ENCODE data around the gene TENM3.

Gene TENM3

GRCh38 chr4:182643801-182644682, 400.8 kb downstream of the TENM3 start:
- DNase-seq, result no peak

- DNase-seq, result no peak
These were observed 401.5 kb downstream of the TENM3 start for GRCh38 chr4:182644683-182645050.

GRCh38 chr4:182645511-182645910, 402.3 kb downstream of the TENM3 start:
- no peak for DNase-seq

- no peak for DNase-seq
These were observed 404.6 kb downstream of the TENM3 start for GRCh38 chr4:182647646-182648300.

- DNase-seq, result no peak
These were observed 405.6 kb downstream of the TENM3 start for GRCh38 chr4:182648766-182649165.

DNA sequence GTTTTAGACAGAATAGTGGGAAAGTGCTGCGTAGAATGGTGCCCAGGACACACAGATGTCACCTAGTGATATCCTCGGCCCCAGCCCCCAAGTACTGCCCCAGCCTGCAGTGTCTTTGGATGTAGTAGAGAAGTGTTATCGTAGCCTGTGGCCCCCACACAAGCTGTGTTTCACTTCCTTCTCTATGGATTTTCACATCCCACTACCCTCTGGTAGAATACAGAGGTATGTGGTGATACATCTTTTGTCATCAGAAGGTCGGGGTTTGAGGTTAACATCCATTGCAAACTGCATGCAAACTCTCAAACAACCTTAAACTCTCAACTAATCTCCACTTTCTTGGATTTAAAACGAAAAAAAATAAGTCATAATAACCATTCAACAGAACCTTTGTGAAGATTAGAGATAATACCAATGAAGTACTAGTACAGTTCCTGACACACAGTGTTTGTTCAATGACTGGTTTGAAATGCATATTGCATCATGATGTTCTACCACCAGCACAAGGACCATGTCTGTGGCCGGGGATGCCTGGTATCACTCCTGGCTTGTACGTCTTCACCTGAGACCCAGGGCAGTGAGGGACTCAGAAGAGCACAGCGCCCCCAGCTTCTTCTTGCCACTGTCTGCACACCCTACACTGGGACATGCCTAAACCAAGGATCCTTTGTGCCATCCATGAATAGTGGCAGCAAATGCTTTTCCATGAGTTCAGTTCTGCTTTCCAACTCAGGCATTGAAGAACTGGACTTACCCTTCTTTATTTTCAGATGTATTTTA, 406.7 kb downstream of the TENM3 start:
- no peak for DNase-seq

GRCh38 chr4:182653596-182653995, 410.4 kb downstream of the TENM3 start:
- DNase-seq, result no peak

- DNase-seq, result no peak
These were observed 412.1 kb downstream of the TENM3 start for GRCh38 chr4:182655340-182655739.

GRCh38 chr4:182662551-182662950, 419.3 kb downstream of the TENM3 start:
- no peak for DNase-seq

DNA sequence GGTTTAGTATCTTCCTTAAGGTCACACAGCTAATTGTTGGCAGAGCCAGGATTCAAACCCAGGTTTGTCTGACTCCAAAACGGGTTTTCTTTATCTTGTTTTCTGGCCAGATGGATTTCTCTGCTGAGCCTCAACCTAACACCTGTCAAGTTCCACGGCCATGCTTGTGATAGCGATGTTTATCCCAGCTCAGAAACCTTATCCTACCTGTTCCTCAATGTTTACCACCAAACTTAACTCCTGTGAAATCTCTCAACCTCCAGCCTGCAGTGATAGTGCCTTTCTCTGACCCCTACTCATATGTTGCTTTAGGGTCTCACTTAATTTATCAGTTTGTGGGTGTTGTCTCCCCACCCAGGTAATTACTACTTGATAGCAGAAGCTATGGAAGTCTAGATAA, 428.0 kb downstream of the TENM3 start:
- no peak for DNase-seq

- no peak for DNase-seq
These were observed 428.5 kb downstream of the TENM3 start for GRCh38 chr4:182671749-182672148.

- no peak for DNase-seq
These were observed 435.4 kb downstream of the TENM3 start for GRCh38 chr4:182678590-182678989.

- no peak for DNase-seq
These were observed 436.3 kb downstream of the TENM3 start for GRCh38 chr4:182679533-182679932.

- DNase-seq, result no peak
These were observed 437.0 kb downstream of the TENM3 start for GRCh38 chr4:182680234-182680653.

DNA sequence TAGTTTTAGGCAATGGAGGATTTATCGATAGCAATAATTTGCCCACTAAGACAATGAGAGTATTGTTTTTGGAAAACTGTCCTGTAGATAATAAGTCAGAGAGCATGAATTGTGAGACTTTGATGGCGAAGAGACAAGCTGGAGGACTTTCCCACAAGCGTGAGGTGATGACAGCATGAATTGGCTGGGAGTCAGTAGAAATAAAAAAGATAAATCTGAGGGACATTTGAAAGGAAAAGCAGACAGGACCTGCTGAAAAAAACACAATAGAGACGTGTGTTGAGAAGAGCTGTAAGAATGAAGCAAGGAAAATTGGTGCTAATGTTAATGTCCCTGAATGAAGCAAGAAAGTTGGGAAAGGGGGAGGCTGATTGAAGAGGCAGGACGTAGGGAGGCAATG, 440.5 kb downstream of the TENM3 start:
- DNase-seq, result no peak

DNA sequence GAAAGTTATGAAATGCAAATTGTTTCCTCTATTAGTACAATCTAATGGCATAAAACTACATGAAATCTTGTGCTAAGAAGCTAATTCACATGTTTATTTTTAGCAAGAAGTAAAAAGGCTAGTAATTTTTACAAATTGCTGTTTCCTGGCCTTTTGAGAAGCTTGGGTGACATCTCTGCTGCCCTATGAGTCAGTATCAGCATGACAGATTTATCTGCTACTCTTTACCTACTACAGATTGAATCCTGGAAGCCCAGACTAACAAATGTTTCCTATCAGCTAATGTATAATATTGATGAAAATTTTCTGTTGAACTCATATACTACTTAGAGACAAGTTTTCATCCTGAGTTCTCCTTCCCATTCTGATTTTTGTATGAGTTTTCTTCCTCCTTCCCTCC, 441.6 kb downstream of the TENM3 start:
- DNase-seq, result no peak

DNA sequence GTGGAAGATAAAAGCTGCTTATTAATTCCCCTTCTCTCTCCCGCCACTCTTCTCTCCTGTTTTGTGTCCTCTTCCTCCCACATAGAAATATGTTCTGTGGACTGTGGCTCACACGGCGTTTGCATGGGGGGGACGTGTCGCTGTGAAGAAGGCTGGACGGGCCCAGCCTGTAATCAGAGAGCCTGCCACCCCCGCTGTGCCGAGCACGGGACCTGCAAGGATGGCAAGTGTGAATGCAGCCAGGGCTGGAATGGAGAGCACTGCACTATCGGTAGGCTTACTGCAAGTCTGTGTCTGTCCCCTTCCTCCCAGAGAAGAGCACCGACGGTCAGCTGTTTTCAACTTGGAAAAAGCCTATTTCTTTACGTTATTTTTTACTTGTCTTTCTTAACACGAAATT, 444.9 kb downstream of the TENM3 start:
- no peak for DNase-seq

GRCh38 chr4:182694551-182694950, 451.3 kb downstream of the TENM3 start:
- no peak for DNase-seq

GRCh38 chr4:182695009-182695408, 451.8 kb downstream of the TENM3 start:
- DNase-seq, result no peak

DNA sequence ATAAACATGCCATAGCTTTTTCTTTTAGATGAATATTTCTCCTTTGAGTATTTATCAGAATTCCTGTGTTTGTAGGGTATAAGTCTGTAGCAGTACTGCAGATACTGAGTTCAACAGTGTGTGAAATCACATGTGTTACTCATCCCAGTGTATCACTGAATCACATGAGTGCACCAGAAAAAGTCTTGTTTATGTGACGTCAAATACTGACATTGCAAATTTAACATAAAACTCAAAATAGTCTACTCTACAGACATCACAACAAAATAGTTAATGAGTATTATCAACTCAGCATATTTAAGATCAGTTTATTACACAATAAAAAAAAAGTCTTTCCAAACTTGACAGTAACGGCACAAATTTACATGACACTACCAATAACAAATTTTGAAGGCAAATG, 452.6 kb downstream of the TENM3 start:
- no peak for DNase-seq

GRCh38 chr4:182697094-182697493, 453.9 kb downstream of the TENM3 start:
- no peak for DNase-seq

DNA sequence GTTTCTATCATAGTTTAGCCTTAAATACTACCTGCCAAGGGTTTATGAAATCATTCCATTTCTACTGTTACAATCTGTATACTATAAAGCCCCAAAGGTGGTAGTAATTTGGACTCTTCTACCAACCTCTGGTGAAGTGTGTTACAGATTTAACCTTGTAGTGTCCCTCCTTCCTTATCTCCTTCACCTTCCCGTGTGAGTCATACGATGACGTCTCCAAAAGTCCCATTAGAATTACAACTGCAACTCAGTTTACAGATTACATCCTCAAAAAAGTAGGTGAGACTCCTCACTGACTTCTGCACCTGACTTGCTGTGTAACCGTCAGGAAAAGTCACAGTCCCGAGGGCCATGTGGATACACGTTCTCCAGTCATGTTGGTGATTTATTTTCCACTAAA, 455.0 kb downstream of the TENM3 start:
- no peak for DNase-seq

GRCh38 chr4:182699201-182699600, 456.0 kb downstream of the TENM3 start:
- DNase-seq, result no peak

GRCh38 chr4:182699795-182700194, 456.6 kb downstream of the TENM3 start:
- no peak for DNase-seq

Data from NCI-H1436 treated with DMSO at 0.1 percent for 48 hours (cell line).